A172 (cell line): Measurements from ENCODE around the gene HELZ. TPM values are rescaled to one million over a fixed set of nuclear protein-coding genes. Genes with fewer than 3 reads are reported as not detected.
"Not testable (repeated sequence)": the region's sequence is repeated elsewhere in the genome, so short reads cannot be mapped to it uniquely, and the experiment has no call there.

ENCODE experiments used
- DNase-seq: peaks from one replicate; pipeline ENCODE4 v3.0.0-alpha.2; 2015; ENCODE audit warnings: low spot score
- total RNA-seq: library from RNA; depleted of rRNA; stranded (reverse); fragments of >200 nt; shearing (Covaris generic); gene quantifications from 2 replicates; pipeline ENCODE4 v1.2.3, GENCODE V29; 2014

The HELZ gene
- total RNA-seq, 1 experiment from 2014 or later = 44.1 TPM

DNA sequence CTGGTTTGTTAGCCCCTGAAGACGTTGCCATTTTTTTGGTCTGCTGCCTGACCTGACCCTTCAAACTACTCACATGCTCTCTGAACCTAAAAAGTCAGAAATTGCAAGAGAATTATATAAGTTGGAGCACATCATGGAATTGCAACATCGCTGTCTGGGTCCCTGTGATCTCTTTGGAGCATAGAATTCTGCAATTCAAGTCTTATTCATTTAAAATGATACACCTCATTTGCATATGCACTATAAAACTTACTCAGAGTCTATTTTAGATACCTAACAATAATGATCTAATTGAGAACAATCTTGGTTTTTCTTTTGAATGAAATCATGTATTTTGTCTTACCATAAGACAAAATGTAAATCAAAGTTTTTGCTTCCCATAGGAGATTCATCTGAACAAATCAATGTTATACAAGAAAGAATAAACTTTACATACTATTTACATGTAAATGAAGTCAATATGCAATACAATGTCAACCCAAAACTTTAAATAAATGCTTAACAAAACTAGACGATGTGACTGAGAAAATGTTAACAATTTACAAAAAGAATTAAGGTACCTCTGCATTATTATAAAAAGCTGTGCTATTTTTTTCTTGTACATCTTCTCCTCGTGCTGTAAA is 99.7 kb downstream of the HELZ start:
- no peak for DNase-seq

DNA sequence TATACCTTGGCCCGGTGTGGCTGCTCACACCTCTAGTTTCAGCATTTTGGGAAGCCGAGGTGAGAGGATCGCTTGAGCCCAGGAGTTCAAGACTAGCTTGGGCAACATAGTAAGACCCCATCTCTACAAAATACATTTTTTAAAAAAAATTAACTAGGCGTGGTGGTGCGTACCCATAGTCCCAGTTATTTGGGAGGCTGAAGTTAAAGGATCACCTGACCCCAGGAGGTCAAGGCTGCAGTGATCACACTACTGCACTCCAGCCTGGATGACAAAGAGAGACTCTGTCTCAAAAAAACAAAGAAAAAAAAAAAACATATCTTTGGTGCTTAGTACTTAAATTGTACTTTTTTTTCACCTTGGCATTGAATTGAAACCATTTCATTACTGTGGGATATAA is 101.7 kb downstream of the HELZ start:
- DNase-seq = no peak

DNA sequence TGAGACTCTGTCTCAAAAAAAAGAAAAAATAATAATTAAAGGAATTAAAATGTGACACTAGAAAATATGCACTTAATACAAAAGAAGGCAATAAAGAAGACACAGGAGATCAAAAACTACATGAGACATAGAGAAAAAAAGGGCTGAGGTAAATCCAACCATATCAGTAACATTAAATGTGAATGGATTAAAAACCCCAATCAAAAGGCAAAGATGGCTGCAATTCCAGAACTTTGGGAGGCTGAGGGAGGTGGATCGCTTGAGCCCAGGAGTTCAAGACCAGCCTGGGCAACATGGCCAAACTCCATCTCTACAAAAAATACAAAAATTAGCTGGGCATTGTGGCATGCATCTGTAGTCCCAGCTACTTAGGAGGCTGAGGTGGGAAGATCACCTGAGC is 103.0 kb downstream of the HELZ start:
- DNase-seq = not testable (repeated sequence)

DNA sequence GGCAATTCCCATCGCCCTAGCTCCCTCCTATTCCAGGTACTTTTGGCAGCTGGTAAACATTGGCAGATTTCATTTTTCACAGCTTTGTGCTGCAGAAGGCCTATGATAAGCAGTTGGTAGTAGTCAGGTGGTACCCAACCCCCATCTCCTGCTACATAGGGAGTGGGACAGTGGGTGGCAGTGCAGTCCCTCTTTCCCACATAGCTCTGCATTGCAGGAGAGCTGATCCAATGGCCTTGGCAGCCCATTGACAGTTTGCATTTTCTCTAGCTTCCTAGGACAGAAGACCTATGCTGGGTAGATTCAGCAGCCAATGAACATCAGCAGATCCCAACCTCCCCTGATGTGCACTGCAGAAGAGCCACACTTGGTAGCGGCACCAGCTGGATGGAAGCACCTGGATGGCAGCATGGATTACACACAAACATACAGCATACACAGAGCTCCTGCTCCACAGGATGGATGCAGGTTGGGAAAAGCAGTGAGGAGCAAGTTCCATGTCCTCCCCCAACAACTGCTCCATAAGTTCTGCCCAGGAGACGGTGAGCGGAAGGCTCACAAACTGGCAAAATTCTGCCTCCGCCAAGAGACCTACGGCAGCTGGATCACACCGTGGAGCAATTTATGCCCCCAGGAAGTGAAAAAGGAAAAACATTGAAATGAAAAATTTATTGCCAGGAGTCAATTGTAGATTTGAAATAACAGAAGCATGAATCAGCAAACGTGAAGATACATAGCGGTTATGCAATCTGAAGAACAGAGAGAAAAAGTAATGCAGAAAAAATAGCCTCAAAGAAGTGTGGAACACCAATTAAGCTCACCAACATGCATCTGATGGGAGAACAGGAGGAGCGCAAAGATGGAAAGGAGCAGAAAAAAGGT is 105.0 kb downstream of the HELZ start:
- peak; percentile 40 for DNase-seq

DNA sequence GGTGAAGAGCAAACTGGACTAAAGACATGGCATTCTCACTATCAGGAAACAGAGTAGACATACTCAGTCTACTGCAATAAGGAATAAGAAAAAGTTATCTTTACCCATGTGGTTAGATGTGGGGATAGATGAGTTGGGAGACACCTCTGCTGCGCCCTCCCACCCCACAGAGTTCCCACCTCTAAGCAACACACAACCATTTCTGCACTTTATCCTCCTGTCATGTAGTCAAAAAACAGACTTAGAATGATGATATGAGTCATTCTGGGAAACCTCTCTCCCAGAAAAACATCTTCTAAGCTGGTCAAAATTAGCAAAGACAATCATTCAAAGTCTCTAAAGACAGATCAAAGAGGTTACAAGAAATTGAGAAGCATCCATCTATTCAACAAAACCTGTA is 105.7 kb downstream of the HELZ start:
- DNase-seq = no peak

DNA sequence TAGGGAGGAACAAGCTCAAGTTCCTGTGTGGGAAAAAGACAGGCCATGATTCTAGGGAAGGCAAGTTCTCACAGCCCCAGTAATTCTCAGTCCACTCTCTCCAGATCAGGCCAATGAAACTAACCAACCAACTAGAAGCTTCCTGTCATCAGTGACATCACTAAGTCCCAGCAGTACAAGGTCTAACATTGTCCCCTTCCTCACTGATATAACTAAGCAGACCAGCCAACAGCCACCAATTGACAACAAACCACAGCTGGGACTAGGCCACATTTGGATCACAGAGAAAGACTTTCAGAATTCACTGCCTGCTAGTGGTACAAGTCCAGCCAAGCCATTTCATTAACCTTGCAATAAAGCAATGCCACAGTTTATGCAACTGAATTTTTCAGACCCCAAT is 106.6 kb downstream of the HELZ start:
- DNase-seq = no peak

DNA sequence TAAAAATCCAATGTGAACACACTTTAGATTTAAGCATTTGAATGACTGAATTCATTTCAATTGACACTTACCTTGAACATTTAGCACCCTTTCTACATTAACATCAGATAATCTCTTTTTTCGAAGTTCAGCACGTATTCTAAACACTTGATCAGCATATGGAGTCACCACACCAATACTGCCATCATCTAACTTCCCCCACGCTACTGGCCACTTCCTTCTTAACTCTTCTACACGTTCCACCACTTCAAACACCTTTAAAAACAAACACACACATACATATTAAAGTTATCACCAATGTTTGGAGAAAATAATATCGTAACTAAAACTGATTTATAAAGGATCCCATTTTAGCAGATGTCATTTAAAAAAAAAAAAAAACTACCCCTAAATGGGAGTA is 107.1 kb downstream of the HELZ start:
- DNase-seq = no peak

DNA sequence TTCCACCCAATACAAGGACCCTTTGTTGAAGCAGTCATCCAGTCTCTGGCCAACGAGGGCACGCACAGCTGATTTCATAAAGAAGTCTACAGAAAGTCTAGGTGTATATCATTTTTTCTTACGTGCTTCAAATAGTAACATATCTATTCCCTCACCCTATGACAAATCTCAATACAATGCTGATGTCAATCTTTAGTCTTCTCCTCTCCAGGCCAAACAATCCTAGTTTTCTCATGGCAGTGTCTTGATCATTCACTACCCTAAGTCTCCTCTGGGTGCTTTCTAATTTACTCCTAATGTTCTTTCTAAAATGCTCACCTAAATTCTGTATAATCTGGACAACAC is 108.0 kb downstream of the HELZ start:
- no peak for DNase-seq

DNA sequence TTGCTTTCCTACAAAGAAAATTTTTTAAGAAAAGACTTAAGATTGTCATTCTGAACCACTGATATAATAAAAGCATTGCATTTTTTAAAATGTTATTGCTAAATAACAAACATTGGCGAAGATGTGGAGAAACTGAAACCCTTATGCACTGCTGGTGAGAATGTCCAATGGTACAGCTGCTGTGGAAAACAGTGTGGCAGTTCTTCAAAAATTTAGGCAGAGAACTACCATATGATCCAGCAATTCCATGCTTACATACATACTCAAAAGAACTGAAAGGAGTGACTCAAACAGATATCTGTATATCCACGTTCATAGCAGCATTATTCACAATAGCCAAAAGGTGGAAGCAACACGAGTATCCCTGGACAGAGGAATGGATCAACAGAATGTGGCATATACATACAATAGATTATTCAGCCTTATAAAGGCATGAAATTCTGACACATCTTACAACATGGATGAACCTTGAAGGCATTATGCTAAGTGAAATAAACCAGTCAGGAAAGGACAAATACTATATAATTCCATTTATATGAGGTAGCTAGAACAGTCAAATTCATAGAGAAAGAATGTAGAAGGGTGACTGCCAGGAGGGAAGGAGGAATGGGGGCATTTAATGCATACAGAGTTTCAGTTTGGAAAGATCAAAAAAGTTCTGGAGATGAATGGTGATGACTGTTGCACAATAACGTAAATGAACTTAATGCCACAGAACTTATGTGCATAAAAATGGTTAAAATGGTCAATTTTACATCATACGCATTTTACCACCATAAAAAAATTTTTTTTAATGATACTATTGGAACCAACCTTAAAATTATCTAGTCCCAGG is 108.6 kb downstream of the HELZ start:
- DNase-seq = no peak

DNA sequence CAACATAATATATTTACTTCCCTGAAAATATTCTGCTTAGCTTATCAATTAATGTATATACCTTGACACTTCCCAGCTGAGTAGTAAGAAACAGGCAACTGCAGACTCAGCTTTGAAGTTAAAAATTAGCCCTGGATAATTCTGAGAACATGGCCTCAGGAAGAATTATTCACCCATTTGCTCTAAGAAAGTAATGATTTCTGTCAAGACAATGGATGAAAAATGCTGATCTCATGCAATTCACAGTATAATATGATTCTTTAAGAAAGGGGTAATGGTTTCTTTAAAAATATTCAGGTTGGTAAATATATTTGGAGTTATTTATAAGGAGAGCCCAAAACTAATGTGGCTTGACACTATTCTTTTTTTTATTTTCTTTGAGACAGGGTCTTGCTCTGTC is 111.8 kb downstream of the HELZ start:
- no peak for DNase-seq

DNA sequence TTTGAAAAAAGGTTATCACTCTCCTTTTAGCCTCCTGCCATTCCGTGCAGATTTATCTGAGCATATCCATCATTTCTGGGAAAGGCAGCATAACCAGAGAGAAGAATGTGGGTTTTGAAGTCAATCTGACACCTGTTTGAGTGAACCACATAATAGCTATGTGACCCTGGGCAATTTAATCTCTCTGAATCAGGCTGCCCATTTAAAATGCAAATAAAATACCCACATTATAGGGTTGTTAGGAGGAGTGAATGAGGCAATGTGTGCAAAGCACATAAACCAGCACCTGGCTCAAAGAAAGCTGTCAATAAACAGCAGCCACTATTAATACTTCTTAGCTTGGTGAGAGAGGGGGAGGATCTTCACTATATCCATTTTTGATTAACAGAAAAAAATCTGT is 112.6 kb downstream of the HELZ start:
- DNase-seq = no peak

DNA sequence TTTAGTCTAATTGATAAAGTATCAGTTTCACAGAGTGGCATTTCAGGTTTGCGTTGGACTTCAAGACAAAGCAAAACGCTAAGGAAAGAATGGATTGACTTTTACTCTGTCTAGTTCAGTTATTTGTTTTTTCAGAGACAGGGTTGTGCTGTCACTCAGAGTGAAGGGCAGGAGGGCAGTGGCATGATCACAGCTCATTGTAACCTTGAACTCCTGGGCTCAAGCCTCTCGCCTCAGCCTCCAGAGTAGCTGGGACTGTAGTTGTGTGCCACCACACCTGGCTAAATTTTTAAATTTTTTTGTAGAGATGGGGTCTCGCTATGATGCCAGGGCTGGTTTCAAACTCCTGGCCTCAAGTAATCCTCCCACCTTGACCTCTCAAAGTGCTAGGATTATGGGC is 114.2 kb downstream of the HELZ start:
- DNase-seq = no peak

DNA sequence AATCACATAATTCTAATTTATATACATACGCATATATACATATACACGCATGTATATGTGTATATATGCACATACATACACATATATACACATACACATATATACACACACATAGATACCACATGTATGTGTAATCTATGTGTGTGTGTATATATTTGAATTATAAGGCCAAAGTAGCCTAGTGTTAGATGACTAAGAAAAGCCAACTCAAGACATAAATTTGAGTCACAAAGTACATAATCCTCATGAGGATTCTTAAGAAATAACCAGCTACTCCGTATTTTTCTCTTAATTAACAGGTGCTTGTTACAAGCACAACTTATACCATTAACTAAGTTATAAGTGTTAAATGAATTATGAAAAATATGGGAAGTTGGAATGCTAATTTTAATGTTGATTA is 115.7 kb downstream of the HELZ start:
- no peak for DNase-seq

DNA sequence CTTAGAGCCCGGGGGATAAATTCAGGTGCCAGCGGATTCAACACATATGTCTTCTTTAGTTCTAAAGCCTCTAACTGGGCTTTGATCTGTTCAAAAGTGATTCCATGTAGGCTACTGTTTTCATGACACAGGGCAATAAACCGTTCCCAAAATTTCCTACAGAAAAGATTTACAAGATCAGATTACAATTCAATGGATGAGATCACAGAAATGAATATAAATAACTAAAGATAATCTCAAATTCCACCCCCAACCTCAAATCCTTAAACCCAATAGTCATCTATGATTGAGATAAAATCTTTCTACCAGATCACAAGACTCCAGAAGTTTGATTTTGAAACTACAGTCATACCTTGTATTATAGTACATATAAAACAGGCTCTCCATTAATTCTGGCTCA is 116.3 kb downstream of the HELZ start:
- DNase-seq = no peak

DNA sequence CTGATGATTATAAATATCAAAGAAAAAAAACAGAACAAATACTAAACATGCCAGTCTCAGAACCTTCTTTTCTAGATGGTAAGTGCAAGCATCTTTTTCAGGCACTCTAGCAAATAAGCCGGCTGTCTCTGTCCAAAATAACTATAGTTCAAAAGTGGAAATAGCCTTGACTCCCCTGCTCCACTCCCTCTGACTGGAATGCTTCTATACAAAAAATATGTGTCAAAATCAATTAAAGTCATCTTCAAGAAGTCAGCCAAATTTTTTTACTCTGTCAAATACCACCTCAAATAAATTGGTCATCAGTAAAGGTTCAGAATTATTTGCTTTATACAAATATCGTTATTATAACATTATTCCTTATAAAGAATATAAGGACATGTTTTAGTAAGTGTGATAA is 117.1 kb downstream of the HELZ start:
- no peak for DNase-seq

DNA sequence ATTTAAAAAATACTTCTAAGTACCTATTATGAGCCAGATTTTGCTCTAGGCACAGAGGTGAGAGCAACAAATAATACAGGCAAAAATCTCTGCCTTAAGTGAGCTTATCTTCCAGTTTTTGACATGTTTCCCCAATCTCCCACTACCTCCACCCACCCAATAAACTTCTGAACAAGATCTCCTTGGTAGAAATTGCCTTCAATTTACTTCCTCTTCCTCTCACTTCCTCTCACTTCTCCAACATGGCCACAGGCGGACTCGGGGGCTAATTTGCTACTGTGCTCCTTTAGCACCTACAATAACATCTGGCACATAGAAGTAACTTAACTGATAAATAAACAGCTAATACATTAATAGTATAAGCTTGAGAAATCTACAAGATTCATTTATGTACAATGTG is 118.0 kb downstream of the HELZ start:
- no peak for DNase-seq

DNA sequence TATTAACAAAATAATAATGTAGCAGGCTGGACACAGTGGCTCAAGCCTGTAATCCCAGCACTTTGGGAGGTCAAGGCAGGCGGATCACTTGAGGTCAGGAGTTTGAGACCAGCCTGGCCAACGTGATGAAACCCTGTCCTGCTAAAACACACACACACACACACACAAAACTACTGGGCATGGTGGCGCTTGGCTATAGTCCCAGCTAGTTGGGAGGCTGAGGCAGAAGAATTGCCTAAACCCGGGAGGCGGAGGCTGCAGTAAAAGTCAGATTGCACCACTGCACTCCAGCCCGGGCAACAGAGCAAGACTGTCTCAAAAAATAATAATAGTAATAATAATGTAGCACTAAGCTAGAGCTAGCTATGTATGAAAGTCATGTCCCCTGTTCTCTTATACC is 118.5 kb downstream of the HELZ start:
- not testable (repeated sequence) for DNase-seq

DNA sequence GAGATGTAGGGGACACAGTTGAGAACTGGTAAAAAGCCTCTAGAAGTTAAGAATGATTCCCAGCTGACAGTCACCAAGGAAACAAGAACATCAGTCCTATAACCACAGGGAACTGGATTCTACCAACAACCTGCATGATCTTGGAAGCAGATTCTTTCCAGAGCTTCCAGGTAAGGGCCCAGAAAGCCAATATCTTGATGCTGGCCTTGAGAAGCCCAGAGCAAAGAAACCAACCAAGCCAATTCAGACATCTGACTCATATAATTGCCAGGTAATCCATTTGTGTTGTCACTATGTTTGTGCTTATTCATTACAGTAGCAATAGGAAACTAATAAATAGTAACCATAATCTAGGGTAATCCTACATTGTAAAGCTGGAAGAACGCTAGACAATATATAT is 119.1 kb downstream of the HELZ start:
- DNase-seq = no peak

DNA sequence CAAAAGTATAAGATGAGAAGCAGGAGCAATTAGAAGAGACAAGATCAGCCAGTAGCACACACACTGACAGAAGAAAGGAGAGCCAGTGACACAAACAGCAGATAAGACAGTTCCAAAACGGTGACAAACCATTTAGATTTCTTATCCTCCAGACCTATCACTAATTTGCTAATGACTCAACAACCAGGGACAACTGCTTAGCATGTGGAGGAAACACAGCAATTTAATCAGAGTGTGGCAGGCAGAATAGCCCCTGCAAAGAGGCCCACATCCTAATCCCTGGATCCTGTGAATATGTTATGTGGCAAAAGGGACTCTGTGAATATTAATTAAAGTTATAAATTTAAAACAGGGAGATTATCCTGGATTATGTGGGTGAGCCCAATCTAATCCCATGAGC is 119.6 kb downstream of the HELZ start:
- DNase-seq = no peak

DNA sequence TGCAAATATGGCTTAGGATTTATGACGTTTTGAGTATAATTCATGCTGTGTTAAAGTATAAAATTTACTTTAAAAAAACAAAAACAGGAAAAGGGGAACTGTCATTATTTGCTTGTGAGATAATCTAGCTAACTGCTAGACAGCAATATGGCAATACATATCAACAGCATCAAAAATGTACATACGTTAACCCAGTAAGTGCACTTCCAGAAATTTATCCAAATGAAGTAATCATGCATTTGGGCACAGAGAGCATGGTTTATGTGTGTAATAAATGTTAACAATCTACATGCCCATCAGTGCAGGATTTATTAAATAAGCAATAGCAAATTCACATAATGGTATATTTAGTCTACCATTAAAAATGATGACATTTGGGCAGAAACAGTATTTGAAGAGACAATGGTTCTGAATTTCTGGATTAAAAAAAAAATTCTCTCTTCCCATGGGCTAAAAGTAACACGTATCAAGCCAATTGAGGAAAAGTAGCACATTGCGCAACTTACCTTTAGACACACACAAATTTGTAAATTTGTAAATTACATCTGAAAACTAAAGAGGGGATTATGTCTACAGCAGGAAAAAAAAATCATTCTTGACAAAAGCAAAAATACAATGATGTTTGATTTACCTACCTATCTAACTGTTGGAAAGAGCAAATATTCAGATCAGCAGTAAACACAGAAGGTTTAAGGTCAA is 120.4 kb downstream of the HELZ start:
- DNase-seq = no peak

DNA sequence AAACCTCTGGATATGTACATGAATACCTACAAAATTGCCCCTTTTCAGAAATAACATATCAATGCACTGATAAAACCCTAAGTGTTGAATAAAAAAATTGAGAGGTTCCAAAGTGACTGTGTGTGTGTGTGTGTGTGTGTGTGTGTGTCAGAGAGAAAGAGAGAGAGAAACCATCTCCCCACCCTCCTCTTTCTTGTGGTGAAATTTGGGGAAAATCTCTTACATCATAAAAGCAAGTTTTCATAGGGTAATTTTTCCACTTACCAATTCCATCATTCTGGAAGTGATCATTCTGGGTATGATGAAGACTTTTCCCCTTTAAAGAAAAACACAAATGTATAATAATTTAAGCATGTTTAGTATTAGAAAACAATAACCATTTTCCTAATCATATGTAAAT is 121.3 kb downstream of the HELZ start:
- DNase-seq = no peak

DNA sequence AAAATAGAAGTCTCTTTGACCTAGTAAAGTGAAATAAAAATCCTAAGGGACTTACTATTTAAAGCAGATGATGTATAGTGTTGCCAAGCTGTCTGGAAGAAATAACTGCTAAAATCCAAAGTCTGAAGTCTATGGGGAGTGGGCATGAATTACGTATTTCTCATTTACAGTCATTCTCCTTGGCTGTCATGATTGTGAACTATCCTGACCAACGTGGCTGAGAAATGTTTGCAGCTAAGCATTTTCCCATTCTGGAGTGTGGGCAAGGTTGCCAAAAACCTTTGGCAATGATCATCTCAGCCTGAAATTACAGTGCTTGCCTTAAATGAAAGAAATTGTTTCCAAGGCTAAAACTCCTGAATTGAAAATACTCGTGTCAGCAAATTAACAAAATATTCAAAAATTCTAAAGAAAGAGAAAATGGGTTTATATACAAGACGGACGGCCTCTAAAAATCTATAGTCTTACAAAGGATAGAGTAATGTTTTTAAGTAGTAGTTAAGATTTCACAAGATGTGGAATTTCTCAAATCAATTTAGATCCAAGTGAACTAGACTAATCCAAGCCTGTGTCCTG is 123.6 kb downstream of the HELZ start:
- DNase-seq = no peak
